GM21825 (cell line): ENCODE measurements around the gene PTPDC1.

Experiments
- ATAC-seq: cut with Tn5 transposase; IDR thresholded peaks from one replicate; pipeline ENCODE4 v1.9.1; 2021; ENCODE audit warnings: mild to moderate bottlenecking, moderate library complexity; ENCODE audit not compliant: unreplicated experiment

PTPDC1 gene, protein sequence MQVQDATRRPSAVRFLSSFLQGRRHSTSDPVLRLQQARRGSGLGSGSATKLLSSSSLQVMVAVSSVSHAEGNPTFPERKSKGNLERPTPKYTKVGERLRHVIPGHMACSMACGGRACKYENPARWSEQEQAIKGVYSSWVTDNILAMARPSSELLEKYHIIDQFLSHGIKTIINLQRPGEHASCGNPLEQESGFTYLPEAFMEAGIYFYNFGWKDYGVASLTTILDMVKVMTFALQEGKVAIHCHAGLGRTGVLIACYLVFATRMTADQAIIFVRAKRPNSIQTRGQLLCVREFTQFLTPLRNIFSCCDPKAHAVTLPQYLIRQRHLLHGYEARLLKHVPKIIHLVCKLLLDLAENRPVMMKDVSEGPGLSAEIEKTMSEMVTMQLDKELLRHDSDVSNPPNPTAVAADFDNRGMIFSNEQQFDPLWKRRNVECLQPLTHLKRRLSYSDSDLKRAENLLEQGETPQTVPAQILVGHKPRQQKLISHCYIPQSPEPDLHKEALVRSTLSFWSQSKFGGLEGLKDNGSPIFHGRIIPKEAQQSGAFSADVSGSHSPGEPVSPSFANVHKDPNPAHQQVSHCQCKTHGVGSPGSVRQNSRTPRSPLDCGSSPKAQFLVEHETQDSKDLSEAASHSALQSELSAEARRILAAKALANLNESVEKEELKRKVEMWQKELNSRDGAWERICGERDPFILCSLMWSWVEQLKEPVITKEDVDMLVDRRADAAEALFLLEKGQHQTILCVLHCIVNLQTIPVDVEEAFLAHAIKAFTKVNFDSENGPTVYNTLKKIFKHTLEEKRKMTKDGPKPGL

DNA sequence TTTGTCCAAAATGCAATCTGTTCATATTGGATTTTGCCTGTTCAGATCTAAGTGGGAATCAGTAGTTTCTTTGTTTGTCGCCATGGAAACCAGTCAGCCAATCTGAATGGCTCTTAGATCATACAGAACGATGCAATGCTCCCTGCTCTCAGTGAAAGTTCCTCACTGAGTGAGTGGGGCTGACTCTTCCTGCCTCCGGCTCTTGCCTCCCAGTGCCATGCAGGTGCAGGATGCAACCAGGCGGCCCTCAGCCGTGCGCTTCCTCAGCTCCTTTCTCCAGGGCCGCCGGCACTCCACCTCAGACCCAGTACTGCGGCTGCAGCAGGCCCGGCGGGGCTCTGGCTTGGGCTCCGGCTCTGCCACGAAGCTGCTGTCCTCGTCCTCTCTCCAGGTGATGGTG lies at the start of gene PTPDC1:
PTPDC1 (plus strand) TSS at position 151 of the 400 bp plus-strand sequence; CDS start at position 218, 67 bp downstream.
- no peak for ATAC-seq

DNA sequence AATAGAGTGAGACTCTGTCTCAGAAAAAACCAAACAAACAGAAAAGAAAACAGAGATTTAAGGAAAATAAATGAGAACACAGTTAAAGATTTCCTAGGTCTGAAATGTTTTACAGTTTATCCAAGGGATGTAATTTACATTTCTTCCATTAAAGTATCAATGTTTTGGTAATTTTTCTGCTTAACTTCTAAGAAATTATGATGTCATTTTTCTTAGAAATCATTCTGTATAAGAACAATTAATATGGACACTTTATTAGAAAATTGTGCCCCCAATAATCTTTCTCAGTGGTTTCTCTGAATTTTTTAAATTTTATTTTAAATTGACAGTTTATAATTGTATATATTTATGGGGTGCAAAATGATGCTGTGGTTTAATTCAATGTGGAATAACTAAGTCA lies 49.8 kb upstream of the PTPDC1 start:
- ATAC-seq, result no peak

DNA sequence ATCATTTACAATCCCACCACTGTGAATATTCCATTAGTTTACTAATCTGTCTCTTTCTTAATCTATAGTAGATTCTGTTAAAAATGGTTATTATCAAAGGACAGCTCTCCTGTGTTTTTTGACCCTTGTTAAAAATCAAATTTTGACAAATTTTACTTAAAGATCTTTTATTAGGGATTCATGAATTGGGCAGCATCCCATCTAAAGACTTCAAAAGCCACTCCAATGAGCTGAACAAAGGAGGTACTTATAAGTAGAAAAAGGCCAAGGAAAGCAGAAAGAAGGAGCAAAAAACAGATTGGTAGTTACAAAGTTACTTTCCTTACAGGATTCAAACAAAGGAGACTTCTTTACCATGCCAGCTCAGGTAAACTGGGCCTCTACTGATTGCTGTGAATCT lies 44.5 kb upstream of the PTPDC1 start:
- ATAC-seq, result no peak

DNA sequence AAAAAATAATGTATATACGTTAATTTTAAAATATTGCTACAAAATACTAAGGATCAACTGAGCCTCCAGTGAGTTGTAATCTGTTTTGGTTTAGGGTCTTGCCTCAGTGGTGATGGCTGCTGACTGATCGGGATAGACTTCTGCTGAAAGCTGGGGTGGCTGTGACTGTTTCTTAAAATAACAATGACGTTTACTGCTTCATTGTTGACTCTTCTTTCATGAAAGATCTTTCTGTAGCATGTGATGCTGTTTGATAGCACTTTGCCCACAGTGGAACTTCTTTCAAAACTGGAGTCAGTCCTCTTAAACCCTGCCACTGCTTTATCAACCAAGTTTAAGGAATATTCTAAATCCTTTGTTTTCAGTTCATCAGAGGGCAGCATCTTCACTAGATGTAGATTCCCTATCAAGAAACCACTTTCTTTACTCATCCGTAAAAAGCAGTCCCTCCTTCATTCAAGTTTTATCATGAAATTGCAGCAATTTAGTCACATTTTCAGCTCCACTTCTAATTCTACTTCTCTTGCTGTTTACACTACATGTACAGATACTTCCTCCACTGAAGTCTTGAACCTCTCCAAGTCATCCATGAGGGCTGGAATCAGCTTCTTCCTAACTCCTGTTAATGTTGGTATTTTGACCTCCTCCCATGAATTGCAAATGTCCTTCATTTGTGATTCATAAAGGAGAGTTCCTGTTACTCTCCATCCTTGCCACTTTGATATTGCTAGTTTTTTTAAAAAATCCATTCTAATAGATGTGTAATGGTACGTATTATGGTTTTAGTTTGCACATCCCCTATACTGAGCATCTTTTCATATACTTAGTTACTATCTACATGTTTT lies 41.5 kb upstream of the PTPDC1 start:
- no peak for ATAC-seq

DNA sequence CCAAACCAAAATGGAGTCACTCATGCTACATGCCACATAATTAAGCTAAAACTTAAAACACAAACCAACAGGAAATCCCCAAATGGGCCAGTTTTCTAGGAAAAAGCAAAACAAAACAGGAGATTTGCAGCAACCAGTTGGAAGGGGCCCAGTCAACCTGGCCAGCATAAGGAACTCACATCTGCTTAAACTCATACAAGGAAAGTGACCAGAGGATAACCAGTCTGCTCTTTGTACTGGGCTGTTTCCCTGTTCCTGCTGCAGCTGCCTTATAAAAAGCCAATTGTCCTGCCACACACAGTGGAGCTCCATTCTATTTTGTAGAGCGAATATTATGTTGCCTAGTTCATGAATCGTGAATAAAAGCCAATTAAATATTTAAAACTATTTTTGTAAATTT lies 29.5 kb upstream of the PTPDC1 start:
- no peak for ATAC-seq

DNA sequence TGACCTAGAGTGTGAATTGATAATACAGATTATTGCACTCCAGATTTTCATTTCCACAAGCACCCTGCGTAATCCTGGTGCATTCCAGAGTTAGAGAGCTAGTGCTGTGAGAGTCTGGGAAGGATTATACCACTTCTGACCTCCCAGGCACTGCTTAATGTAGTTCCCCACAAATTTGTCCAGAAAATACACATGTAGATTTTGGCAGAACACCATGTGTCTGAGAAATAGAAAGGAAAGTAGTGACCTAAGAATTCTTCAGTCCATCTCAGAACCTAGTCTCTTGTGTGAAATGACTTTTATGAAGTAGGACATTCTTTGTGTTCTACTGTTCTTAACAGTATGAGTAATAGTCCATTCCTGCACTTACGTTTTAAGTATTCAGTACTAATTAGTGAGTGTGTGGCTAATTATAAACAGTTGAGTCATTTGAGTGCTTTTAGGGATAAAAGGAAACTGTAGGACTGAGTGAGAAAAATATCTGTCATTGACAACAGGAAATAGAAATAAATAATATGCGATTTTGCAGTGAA lies 27.8 kb upstream of the PTPDC1 start:
- ATAC-seq, result no peak

DNA sequence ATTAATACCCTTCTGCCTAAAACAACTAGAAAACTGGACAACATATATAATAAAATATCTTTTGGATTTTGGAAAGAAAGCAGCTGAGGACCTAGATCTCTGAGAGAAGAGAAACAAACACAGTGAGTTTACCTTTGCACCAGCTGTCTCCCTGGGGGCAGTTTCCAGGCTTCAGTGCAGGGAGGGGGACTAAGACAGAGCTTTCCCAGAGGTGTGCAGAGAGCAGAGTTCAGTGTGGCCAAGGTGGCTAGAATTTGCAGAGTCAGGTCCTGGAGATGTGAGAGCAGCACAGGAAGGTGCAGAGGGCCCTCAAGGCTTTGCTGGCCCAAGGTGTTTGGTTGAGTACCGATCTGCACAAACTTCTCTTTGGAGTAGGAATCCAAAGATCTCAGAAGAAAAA lies 26.3 kb upstream of the PTPDC1 start:
- no peak for ATAC-seq

DNA sequence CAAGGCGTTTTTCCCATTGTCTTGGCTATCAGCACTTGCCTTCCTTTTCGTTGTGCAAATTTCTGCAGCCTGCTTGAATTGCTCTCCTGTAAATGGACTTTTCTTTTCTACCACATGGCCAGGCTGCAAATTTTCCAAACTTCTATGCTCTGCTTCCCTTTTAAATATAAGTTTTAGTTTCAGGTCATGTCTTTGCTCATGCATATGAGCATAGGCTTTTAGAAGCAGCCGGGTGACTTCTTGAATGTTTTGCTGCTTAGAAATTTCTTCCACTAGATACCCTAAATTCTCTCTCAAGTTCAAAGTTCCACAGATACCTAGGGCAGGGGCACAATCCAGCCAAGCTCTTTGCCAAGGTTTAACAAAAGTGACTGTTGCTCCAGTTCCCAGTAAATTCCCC lies 22.4 kb upstream of the PTPDC1 start:
- no peak for ATAC-seq

DNA sequence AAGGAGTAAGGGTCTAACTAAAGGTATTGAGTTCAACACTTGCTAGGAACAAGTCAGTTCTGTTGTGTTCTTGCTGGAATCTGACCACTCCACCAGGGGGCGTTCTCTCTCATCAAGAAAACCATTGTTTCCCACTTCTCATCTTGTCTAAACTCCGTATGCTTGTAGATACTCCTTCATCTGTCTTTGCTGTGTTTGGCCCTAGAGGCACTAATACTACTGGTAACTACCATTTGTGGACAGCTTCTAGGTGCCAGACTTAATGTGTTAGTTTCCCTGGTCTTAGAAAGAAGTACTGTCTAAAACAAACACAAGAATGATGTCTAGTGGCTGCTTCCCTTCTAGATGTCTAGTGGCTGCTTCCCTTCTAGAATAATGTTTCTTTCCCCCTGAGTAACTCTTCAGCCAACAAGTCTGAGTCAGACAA lies 18.7 kb upstream of the PTPDC1 start:
- no peak for ATAC-seq

DNA sequence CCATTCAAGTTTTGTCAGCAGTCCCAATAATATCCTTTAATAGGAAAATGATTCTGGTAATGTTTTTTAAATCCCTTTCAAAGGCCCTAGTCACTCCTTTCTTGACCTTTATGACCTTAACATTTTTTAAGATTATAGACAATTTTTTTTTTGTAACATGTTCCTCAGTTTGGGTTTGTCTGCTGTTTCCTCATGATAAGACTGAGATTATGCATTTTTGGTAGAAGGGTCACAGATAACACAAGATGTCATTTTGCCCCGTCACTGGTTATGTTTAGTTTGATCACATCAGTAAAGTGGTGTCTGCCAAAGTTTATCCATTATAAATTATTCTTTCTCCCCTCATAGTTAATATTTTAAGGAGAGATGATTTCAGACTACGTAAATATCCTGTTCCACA lies 16.0 kb upstream of the PTPDC1 start:
- ATAC-seq, result no peak

DNA sequence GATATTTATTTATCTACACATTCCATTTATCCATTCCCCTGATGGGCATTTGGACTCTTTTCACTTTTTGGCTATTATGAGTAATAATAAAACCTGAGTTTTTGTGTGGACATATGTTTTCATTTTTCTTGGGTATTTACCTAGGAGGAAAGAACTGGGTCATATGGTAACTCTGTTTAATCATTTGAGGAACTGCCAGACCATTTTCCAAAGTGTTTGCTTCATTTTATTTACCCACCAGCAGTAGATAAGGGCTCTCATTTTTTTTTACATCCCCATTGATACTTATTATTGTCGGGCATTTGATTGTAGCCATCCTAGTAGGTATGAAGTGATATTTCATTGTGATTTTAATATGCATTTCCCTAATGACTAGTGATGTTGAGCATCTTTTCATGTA lies 7.7 kb upstream of the PTPDC1 start:
- ATAC-seq, result no peak

DNA sequence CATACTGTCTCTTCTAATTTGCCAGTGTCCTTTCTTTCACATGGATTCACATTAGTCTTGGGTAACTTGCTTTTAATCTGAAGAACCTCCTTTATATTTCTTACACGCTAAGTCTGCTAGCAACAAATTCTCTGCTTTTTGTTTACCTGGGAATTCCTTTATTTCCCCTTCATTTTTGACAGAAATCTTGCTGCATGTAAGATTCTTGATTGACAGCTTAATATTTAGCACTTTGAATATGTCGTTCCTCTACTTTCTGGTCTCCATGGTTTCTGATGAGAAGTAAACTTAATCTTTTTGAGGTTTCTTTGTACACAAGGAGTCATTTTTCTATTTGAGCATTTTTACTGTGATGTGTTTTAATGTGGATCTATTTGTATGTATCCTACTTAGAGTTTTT lies 6.2 kb upstream of the PTPDC1 start:
- no peak for ATAC-seq

DNA sequence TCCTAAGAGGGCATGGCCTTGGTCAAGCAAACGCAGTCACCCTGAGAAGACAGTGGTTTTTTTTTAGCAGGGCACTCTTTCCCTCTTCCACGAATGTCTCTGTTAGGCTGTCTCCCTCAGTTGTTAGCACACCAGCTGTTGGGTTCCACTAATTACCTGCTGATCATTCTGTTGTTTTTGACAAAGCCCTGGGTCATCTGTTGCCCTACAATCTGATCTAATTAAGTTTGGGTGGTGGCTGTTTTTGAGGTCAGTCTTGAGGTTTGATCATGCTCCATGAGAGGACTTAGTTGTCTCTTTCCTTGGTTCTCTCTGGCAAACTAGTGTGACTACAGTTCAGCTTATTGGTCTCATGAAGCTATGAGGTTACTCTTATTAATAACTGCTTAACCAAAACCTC lies 5.0 kb upstream of the PTPDC1 start:
- ATAC-seq, result no peak

DNA sequence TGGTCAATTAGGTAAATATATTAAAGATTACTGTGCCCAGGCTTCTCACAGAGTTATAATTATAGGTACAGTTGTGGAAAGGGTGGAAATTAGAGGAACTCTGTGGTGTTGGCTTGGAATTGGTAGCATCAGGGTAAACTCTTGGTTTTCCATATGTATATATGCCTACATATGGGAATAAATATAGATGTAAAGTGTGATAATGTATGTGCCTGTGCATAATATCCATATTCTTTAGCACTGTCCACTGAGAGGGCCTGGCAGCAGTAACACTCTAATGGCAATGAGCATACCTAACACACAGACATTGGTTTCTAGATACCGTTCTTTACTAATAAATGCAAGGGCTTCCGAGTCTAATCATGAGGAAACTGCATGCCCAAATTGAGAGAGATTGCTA lies 4.0 kb upstream of the PTPDC1 start:
- no peak for ATAC-seq

DNA sequence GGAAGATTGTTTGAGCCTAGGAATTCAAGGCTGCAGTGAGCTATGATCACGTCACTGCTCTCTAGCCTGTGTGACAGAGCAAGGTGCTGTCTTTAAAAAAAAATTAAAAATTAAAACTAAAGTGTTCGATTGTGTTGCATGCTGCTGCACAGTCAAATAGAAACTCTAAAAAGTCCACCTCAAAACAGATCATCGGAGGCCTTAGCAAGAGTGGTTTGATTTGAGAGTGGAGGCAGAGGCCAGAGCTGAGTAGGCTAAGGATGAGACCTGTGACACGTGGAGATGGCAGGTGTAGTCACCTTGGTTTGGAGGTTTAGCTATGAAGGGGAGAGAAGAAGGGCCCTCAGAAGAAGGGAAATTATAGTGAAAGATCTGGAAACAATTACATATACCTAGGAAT lies 2.8 kb upstream of the PTPDC1 start:
- no peak for ATAC-seq

DNA sequence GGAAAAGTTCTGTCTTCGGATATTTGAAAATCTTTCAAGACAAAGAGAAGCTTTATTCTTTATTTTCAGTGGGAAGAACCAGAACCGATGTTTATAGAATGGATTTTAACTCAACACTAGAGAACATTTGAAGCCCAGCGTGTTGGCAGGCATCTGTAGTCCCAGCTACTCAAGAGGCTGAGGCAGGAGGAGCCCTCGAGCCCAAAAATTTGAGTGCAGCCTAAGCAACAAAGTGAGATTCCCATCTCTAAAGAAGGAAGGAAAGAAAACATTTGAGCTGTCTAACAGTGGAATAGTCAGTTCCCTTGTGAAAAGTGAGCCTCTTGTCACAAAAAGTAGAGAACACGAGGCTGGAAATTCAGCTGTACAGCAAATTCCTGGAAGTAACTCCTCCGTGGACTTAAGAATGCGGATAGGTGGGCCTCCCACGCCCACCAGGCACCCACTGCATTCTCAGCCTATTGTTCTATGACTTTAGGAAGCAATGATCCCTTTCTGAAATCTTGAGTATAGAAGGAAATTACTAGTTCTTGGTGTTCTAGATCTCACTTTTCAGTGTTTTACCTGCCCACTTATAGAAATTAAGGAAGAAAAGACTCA lies 2.3 kb upstream of the PTPDC1 start:
- no peak for ATAC-seq

DNA sequence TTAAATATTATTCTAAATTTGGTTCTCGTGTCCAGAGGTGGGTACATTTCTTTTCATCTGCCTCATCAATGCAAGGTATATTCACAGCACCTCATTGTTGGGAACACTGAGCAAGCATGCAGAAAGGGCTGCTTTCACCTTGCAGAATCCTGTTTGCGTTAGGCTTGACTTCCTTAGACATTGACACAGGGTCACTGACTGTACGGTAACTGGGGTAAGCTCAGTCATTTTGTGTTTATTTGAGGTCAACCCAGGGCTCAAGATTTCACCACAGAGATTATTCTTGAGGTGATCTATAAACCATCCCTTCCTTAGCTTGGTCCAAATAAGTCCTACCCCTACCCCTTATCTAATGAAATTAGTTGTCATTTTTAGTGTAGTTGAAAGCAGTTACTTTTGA lies 1.7 kb upstream of the PTPDC1 start:
- ATAC-seq, result no peak

DNA sequence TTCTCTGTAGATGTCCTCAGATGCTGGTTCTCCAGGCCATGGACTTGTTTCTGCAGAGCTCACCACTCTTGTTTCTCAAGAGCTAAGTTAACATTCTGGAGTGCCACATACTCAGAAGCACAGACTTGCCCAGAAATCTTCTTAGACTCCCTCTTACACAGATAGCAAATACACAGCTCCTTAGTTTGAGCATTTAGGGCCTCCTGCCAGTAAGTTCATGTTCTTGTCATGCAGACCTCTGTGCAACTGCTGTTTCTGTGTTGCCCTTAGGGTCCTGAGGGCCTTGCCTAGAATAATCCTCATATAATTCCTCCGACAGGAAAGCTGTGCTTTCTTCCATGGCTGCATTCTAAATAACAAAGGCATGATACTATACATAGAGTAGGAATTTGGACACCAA lies 1.3 kb upstream of the PTPDC1 start:
- ATAC-seq, result no peak

DNA sequence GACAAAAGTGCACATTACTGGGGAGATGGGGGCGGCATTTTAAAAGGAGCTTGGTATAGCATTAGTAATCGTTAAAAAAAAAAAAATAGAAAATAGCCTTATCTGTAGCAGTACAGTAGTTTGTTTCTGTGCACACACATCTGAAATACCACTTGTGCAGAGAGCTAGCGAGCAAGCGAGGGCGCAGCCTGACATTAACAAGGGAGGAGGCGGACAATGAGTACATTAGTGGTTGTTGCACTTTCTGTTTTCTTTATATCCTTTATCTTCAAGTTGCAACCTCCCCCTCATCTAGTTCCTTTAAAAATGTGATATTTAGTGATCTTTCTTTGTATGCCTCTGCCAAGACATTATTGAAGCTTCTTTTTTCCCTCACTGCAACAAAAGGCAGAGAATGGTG lies 880 bp upstream of the PTPDC1 start:
- no peak for ATAC-seq

DNA sequence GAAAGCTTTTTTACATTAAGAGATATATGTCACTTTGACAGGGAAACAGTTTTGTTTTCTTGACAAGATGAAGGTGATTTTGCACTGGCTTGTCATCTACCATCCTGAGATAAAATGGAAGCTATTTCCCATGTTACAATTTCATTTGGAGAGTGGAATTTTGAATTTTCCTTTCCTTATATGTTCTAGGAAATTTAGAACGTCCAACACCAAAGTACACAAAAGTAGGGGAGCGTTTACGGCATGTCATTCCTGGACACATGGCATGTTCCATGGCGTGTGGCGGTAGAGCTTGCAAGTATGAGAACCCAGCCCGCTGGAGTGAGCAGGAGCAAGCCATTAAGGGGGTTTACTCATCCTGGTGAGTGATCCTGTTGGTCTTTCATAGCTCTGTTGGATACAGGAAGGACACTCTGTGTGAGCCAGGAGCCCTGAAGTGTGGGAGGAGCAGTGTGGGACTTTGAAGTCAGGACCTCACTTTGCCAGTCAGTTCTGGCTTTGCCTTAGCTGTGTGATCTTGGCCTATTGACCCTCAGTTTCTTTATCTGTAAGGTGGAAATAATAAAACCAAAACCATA lies 887 bp downstream of the PTPDC1 start:
- ATAC-seq, result no peak
